MM.1S (cell line): Measurements from ENCODE around the gene GPR158.

ENCODE experiments used
- CTCF ChIP-seq: fragments of 300-600 bp; sonication (generic); IDR thresholded peaks from 2 replicates; pipeline ENCODE4 v1.5.1; 2016; ENCODE audit warnings: antibody characterized with exemption, low read length, mixed read lengths
- EZH2 ChIP-seq: fragments of 300-600 bp; sonication (generic); optimal IDR thresholded peaks from 2 replicates; pipeline ENCODE3; 2017; ENCODE audit warnings: low read depth, mild to moderate bottlenecking, antibody characterized with exemption, low read length, mixed read lengths
- EZH2phosphoT487 ChIP-seq: fragments of 300-600 bp; sonication (generic); IDR thresholded peaks from 2 replicates; pipeline ENCODE4 v1.6.1; 2018; ENCODE audit warnings: antibody characterized with exemption, low read length

- TF ChIP-seq EZH2 (no peak), CTCF (no peak), EZH2phosphoT487 (no peak)
Measured at GRCh38 chr10:25177093-25177753, 2.4 kb downstream of the GPR158 start.
